Coronary artery (tissue), 2 donors: ENCODE results near the gene NSD1.

Source experiments
- DNase-seq: peaks from one replicate; pipeline ENCODE4 v3.0.0-alpha.2; 2017; ENCODE audit warnings: low spot score
- H3K27ac ChIP-seq, 2 donors: fragments of 200-600 bp; sonication (generic); one replicate each; pipeline ENCODE4 v1.5.1; 2016 to 2019
- H3K4me3 ChIP-seq: fragments of 200-600 bp; sonication (generic); 2 replicates; pipeline ENCODE4 v1.5.1; 2016; ENCODE audit warnings: mild to moderate bottlenecking, moderate library complexity
- TF ChIP-seq, protein P1 (sequence below): fragments of 200-600 bp; sonication (generic); IDR thresholded peaks from one replicate; pipeline ENCODE4 v1.5.1; 2019; ENCODE audit warnings: antibody characterized with exemption

The NSD1 gene, protein sequence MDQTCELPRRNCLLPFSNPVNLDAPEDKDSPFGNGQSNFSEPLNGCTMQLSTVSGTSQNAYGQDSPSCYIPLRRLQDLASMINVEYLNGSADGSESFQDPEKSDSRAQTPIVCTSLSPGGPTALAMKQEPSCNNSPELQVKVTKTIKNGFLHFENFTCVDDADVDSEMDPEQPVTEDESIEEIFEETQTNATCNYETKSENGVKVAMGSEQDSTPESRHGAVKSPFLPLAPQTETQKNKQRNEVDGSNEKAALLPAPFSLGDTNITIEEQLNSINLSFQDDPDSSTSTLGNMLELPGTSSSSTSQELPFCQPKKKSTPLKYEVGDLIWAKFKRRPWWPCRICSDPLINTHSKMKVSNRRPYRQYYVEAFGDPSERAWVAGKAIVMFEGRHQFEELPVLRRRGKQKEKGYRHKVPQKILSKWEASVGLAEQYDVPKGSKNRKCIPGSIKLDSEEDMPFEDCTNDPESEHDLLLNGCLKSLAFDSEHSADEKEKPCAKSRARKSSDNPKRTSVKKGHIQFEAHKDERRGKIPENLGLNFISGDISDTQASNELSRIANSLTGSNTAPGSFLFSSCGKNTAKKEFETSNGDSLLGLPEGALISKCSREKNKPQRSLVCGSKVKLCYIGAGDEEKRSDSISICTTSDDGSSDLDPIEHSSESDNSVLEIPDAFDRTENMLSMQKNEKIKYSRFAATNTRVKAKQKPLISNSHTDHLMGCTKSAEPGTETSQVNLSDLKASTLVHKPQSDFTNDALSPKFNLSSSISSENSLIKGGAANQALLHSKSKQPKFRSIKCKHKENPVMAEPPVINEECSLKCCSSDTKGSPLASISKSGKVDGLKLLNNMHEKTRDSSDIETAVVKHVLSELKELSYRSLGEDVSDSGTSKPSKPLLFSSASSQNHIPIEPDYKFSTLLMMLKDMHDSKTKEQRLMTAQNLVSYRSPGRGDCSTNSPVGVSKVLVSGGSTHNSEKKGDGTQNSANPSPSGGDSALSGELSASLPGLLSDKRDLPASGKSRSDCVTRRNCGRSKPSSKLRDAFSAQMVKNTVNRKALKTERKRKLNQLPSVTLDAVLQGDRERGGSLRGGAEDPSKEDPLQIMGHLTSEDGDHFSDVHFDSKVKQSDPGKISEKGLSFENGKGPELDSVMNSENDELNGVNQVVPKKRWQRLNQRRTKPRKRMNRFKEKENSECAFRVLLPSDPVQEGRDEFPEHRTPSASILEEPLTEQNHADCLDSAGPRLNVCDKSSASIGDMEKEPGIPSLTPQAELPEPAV (N-terminal part only)

DNA sequence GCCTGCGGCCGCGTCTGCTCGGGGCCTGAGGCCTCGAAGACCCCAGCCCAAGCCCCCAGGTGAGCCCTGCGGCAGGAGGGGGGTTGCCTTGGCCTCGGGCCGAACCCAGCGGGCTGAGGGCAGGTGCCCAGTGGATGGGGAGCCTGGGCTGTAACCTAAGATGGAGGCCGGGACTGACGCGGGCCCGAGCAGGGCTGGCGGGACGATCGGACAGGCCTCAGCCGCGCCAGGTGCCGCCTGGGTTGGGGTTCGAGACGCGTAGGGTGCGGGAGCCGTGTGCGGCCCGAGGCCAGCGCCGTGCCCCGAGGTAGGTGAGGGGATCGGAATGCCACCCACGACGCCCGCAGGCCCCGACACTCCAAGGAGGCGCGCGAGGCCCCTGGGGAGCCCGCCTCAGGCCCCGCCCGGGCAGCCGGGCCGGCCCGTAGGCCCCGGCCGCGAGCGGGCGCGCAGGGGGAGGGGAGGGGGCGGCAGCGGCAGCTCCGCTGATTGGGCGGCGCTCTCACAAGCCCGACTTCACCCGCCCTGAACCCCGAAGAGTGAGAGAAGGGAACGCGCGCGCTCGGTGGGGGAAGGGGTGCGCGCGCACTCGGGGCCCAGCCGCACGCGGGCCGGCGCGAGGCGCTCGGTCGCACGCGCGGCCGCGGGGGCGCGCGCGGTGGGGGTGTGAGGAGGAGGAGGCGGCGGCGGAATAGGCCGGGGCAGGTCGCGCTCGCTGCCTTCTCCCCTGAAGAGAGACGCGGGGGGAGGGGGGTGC, at the start of gene NSD1:
Gene NSD1 (plus strand): TSS at position 678 of the 757 bp plus-strand sequence. CDS start 1,331 bp downstream, outside the sequence.
- DNase-seq = peak; percentile 84
- TF ChIP-seq, protein P1, sequence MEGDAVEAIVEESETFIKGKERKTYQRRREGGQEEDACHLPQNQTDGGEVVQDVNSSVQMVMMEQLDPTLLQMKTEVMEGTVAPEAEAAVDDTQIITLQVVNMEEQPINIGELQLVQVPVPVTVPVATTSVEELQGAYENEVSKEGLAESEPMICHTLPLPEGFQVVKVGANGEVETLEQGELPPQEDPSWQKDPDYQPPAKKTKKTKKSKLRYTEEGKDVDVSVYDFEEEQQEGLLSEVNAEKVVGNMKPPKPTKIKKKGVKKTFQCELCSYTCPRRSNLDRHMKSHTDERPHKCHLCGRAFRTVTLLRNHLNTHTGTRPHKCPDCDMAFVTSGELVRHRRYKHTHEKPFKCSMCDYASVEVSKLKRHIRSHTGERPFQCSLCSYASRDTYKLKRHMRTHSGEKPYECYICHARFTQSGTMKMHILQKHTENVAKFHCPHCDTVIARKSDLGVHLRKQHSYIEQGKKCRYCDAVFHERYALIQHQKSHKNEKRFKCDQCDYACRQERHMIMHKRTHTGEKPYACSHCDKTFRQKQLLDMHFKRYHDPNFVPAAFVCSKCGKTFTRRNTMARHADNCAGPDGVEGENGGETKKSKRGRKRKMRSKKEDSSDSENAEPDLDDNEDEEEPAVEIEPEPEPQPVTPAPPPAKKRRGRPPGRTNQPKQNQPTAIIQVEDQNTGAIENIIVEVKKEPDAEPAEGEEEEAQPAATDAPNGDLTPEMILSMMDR = no peak
- Histone ChIP-seq H3K27ac (peak within 1 kb of the TSS; percentile 88 to 94), H3K4me3 (peak within 1 kb of the TSS; percentile 85)

DNA sequence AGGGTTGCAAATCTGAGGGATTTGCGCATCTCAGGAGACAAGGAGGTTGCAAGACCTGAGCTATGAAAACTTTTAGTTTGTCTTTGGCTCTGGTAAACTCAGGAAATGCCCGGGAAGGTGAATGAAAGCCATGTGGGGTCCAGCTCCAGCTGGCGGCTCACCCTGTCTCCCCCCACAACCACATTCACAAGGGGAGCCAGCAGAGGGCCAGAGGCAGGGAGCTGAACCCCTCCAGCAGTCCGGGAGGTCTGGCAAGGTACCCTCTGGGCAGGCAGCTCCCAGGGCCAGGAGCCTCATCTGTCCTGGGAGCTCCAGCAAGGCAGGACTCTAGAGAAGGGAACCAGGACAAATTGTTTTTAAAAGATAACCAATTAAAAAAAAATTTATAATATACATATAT, 49.4 kb upstream of the NSD1 start:
- TF ChIP-seq, protein P1 = no peak
- DNase-seq = no peak

DNA sequence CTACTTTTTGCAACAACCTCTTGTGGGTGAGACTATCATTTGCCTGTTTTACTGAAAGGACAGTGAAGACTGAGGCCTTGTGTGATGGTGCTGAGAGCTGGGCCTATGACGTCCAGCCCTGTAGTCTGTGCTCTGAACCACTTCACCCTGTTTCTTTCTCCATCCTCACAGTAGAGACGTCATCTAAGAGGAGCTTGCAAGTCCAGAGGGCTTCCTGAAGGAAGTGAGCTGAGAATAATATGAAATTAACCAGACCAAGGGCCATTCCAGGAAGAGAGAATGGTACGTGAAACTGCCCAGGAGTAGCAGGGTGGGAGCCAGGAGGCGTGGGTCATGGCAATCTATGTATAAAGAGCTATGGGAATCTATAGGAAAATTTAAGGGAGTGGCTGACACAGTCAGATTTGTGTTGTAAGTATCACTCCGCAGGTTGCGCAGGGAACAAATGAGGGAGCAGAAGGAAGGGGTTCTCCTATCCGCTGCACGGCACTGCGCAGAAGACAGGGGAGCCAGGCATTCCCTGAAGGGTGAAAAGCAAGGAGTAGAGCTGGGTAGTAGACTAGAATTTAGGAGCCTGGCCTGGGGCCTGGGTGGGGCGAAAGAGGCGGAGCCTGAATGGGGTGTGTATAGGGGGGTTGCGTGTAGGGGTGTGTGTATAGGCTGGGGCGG, 47.5 kb upstream of the NSD1 start:
- TF ChIP-seq, protein P1 = no peak
- no peak for DNase-seq
- Histone ChIP-seq H3K27ac (no peak overlapping the region), H3K4me3 (peak overlapping the region; percentile 73)

More for the DNA sequence above, 49.4 kb upstream of the NSD1 start:
- no peak overlapping the region for H3K27ac ChIP-seq
- no peak overlapping the region for H3K4me3 ChIP-seq

DNA sequence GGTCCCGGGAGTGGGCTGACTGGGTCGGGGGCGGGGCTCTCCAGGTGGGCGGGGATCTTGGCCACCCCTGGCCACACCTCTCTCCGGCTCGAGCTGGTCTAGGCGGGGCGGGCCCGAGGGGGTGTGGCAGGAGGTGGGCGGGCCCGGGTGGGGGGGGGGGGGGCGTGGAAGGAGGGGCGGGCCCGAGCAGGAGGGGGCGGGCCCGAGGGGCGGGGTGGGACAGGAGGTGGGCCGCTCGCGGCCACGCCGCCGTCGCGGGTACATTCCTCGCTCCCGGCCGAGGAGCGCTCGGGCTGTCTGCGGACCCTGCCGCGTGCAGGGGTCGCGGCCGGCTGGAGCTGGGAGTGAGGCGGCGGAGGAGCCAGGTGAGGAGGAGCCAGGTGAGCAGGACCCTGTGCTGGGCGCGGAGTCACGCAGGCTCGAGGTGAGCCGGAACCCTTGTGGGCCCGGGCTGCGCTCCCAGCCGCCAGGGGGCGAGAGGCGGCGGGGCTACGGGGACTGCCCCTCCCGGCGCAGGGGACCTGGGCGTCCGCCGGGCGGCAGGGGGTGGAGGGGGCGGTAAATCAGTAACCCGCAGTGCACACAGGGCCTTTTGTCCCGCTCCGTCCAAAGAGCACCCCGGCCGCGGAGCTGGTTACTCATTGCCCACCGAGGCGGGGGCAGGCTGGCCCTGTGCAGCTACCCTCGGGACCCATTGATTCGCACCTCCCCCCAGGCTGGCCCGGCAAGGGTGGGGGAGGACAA, 46.7 kb upstream of the NSD1 start, which contains the start of gene FGFR4:
Gene FGFR4 (plus strand): TSS at position 262 of the 744 bp plus-strand sequence. CDS start 2,688 bp downstream, outside the sequence.
- H3K4me3 ChIP-seq = peak within 1 kb of the TSS; percentile 73
- H3K27ac ChIP-seq = no peak within 1 kb of the TSS
- DNase-seq = no peak
- TF ChIP-seq, protein P1 = peak; percentile 38

DNA sequence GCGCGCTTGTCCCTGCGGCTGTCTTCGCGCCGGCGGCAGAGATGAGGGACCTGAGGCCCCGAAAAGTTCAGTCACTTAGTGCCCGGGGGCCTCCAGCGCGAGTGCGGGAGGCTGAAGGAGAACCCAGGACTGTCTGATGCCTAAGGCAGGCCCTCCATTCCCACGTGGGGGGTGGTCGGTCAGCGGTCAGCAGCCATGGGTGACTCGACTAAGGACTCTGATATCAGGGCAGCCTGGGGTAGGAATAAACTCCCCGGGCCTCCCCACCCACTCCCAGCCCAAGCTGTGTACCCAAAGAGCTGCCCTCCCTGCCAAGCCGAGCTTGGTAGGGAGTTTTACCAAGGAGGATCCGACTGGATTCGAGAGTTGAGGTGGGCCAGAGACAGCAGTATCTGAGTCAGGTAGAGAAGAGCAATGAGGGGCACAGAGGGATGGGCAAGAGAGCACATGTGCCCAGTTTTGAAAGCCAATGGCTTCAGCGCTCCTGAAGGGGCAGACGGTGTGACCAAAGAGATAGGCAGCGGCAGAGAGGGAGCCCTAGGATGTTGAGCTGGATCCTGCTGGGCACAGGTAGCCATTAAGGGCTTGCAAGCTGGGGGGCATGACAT, 46.1 kb upstream of the NSD1 start:
- Histone ChIP-seq H3K4me3 (peak overlapping the region; percentile 73), H3K27ac (no peak overlapping the region)
- DNase-seq = no peak
- TF ChIP-seq, protein P1 = no peak
